ENCODE results near the gene RARRES1.

GRCh38 chr3:158770741-158771350, 38.6 kb upstream of the RARRES1 start:
- TF ChIP-seq CTCF (conservative IDR thresholded peaks at IDR 0.05) (no peak), EZH2 (IDR thresholded peaks at IDR 0.05; ENCODE audit: low read depth) (no peak)
